Stimulated activated naive CD4-positive, alpha-beta T cell treated with Interleukin-2 at 50 U/mL for 16 hours (primary cell): ENCODE measurements around the gene GPC6.

Source experiments
- DNase-seq: peaks from one replicate; lab custom pipeline; 2025; lab: John Stamatoyannopoulos, UW

Gene GPC6

DNA sequence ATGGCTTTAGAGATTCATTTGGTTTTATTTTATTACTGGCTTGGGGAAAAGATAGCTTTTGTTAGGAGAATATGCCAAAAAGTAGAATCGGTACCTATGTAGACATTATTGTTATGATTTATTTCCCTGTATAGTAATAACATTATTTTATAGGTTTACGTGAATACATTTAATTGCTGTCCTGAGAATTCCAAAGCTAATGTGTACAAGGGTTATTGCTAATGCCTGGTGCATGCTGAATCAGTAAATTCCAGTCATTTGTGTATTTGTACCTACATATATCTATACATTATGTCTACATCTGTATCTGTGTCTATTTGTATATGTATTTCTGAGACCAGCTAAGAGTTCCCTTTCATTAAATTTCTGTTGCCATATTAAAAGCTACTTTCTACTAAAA is 550.9 kb downstream of the GPC6 start:
- DNase-seq = no peak

DNA sequence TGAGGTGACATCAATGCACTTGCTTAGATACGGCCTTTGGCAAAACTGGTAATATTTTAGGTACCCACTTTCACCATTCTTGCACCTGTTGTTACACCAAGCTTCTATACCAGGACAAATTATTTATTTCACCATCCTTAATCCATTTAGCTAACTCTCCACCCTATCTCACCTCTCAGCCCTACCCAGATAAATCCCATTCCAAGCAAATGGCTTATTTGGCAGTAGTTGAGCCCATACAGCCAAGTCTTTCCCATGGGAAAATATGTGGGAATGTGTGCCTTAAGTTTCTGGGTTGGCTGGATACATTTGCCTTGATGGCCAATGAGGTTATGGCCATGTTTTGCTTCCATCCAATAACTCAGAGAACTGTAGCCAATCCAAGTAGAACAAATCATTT is 551.9 kb downstream of the GPC6 start:
- DNase-seq = no peak

DNA sequence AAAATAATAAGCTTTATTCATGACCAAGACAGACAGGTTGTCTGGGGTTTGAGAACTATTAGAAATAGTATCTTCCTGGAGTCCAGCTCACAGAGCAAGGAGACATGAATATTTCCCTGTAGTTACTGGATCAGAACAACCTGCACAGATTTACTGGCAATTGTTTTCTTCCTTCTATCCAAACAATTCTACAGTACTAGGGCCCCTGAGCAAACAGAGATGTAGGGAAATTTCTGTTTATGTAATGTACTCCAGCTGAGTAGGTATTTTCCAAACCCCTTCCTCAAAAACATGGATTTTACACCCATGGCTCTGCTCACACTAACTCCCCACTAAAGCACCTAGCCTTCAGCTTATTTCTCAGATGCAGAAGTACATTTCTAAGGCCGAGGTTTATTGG is 557.6 kb downstream of the GPC6 start:
- DNase-seq = no peak

DNA sequence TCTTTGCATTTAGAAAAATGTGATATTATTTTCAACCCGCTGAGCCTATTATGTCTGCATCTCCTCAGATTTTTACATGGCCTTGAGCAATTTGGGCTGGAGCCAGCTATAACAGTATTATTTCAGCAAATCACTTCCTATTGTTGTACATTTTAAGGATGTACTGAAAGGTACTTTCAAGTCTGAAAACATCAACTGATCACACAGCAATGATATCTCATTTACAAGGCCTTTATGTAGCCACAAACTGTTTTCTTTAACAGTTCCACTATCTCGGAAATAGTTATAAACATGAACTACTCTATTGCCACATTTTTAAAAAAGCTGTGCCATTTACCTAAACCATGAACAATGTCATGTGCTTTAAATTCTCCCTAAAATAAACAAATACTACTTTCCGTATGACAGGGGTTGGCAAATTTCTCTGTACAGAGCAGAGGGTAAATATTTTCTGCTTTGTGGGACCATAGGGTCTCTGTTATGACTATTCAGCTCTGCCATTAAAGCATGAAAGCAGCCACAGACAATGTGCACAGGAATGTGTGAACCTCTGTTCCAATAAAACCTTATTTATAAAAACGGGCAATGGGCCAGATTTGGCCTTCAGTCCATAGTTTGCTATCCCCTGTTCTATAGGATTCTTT is 560.4 kb downstream of the GPC6 start:
- no peak for DNase-seq

DNA sequence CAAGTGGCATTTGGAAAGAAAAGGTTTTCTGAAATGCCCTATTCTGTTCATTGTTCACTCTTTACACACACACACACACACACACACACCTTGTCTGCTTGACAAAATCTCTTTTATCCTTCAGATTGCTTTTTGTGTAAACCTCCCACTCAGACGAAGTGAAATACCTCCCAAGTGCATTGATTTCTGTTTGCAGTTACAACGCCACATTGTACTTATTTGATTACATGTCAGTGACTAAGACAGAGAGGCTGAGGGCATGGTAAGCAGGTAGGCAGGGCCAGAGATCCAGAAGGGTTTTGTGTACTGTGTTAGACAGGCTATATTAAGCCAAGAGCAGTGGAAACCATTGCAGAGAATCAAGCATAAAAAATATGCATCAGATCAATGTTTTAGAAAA is 561.8 kb downstream of the GPC6 start:
- DNase-seq = no peak

DNA sequence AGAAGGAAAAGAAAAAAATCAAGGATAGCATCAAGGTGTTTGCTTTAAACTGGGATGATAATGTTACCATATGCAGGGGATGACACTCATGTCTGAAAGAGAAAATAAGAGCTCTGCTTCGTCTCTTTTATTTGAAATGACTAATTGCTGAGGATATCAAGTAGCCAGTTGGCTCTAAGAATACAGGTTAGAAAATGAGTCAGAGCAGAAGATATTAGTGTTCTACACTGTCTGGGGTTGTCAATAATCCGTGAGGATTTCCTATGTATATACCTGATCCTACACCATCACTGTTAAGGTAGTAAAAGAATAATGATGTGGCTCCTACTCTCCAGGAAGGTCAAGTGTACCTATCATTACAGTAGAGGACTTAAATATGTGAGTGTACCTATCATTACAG is 562.5 kb downstream of the GPC6 start:
- DNase-seq = no peak

DNA sequence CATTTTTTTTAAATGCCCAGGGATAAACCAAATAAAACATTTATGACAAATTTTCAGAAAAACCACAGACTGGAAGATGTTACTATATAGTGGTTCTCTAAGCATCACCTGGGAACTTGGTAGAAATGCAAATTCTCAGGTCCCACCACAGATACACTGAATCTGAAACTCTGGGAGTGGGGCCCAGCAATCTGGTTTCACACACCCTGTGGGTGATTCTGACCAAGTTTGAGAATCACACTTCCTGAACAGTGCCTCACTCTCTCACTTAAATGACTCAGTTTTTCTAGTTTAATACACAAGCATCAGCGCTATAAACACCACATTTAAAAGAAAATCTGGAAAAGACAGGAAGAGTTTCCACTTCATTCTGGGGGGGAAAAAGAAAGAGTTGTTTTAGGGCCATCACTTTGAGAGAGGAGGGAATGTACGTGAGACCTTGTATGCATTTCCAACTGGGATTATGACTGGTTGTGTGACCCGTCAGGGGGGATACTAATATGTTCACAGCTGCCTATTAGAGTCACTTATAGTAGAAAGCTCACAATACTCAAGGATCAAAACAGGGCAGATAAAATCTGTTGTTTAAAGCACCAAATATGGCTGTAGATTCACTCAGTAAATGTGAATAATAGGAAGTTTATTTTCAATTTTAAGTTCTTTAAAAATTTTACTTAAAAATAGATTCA is 567.7 kb downstream of the GPC6 start:
- peak; percentile 43 for DNase-seq

DNA sequence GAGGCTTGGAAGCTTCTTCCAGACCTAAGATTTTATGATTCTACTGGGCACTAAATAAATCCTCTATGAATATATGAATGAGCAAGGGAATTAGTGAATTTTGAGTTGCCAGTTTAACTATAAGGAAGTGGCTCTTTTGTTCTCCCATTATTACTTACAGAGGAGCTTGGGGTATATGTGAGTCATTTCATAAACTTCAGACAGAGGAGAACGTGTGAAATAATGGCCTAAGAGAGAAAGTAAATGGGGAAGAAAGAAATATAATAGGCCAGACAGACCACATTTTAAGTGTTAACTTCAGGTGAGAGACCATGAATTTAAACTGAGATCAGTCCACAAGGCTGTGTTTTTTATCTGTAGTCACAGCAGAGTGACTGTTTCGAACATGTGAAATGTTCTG is 570.9 kb downstream of the GPC6 start:
- no peak for DNase-seq

DNA sequence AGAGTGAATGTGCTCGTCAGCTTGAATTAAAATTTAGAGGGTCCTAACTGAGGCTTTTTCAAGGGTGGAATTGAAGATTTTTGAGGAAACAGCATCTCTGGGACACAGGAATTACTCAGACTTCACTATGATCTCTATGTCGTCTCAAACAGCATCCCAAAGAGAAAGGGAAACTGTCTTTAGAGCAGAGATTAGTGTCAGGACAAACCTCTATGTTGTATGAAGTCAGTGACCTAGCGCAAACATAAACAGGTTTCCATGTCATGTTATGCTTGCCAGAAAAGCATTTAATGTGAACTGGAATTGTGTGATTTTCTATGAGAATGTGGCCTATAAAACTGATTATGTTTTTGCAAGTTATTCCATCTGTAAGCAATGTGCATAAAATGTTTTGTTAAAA is 573.7 kb downstream of the GPC6 start:
- DNase-seq = no peak

DNA sequence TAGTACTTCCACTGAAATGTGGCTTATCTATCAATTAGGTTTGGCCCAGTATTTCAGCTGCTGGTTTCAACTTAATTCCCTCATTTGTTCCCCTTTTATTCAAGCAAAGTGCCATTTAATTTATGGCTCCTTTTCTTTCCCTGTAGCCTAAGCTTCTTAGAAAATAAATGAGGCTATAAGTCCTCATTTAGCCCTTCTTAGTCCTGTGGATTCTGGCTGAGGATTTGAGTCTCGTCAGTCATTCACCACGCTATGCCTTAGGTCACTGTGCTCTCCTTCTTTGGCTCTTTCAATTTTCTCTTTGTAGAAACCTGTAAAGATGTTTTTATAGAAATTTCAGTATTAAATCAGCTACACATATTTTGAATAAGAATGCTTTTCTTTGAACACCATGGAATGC is 579.1 kb downstream of the GPC6 start:
- no peak for DNase-seq

DNA sequence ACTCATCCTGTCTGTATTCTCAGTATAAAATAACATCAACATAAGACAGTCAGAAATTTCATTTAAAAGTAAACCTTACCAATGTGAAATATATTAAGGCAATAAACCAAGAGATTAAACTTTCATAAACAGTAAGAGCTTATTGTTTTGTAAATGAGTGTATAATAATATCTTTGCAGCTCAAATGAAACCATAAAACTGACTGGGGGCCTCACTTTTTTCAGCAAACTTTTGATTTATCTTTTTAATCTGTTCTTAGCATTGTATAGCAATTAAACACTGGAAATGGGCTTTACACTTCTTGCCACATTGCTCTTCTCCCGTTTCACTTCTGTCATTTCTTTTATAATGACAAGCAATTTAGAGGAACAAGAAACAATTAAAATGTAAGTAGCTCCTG is 580.3 kb downstream of the GPC6 start:
- DNase-seq = no peak

DNA sequence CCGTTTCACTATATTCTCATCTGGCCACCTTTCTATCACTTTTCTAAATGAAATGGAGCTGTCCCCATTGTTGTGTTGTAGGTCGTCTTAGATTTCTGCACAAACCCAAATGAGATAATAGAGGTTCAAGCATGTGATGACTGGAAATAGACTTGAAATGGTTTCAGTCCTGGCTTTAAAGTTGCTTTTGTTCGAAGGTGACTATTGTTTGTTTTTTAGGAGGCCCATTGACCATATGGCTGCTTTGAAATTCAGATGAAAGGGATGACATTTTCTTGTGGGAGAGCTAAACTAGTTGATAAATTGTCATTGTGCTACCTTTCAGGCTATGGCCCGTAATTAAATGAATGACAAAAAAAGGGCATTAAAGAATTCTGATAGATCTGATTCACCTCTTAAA is 583.7 kb downstream of the GPC6 start:
- DNase-seq = no peak

DNA sequence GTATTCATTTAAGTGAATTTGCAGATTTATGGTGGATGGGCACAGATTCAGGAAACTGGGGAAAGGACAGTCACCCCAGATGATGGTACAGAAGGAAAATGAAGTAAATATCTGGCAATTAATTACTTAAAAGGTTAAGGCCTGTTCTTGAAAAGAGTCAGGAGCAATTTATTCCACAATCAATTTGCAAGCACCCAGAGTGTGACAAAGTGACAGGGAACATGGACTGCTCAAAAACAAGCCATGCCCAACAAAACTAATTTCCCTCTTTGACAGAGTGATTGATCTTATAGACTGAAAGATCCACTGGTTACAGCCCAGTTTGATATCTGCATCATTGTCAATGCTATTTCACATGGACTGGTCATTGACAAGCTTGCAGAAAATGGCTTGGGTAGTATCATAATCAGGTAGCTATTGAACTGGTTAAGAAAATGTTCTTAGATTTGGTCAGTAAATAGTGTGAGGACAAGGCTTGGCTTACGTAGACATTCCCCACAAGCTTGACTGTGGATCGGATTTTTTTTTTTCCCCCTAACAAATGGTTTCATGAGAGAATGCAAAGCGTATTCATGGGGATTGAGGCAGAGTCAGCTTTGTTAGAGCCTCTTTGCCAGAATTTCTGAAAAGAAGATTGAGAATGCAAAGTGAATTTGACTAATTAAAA is 584.6 kb downstream of the GPC6 start:
- no peak for DNase-seq

DNA sequence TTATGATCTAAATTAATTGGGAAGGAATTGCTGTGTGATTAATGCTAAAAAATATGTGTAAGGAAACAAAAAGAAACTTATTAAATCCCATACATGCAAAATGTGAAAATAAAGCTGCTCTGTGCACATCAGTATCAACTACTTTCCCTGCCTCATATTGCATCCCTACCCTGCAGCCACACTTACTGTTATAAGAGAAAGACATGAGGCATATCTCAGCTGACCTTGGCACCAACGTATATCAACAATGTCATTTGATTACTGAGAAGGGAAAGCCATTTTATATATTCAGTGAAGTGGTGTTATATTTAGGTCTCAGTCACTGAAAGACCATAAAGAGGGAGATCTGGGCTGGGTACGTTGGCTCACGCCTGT is 585.1 kb downstream of the GPC6 start:
- no peak for DNase-seq

DNA sequence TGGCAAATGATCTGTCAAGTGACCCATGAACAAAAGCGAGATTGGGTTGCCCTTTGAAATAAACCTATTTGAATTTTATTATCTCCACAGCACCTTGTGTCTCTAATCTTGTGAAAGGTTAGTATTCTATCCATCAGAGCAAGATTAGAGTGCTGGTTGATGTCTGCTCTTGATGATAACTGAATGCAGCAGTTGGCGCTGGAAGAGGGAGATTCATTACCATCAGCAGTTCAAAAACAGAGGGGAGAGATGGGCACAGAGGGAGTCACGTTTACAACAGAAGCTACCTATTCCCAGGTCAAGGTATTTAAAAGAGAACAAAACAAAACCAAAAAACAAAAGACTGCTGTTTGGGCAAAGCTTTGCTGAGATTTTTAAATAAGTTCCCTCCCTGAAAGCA is 588.1 kb downstream of the GPC6 start:
- DNase-seq = no peak

DNA sequence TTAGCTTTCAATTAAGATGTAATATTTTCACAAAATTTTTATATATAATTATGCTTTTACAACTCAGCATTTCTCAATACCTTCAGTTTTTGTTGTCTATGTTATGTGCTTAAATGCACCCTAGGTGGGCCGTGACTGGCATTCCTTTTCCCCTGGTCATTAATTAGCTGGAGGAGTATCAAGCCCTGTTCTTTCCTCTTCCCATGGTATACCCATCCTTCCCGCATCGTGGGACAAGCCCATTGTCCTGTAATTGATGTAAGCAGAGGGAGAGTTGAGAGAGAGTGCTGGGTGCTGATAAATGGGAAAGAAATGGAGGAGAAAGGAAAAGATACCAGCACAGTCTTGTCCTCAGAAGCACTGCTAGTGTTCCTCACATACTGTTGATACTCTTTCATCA is 591.7 kb downstream of the GPC6 start:
- DNase-seq = no peak

DNA sequence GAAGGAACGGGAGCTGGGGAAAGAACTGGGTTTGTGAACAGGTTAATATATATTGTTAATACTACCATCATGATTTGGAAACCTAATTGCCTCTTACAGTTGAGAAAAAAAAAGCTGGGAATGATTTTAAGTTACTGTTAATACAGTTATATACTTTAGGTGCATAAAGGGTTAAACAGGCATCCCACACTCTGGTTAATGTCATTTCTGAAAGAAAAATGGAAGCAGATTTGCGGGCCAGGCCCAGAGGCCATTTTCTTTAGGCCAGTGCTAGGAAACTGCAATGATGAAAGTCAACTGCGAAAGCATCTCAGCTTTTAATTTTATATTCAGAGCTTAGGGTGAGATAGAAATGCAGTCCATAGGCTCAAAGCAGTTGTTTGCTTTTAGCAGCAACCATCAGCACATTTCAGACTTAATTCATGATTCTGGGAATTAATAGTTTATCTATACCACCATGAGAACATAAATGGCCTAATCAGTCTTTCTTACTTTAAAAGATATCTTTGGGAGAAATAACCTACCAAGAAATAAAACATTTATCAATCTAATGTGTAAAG is 592.8 kb downstream of the GPC6 start:
- no peak for DNase-seq

DNA sequence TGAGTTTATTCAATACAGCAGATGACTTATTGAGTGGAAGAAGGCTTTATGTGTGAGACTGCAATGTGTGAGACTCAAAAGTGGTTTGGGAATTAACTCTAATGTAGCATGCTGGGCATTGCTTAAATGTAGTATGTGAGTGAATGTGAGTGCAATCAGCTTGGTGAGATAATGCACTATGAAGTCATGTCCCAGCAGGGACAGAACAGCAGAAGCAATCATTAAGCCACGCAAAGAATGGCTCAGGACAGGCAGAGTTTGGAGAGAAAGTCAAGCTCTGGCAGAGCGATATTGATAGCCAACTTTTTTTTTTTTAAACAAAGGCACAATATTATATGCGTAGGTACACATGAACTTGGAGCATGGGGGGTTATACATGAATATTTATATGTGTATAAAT is 597.7 kb downstream of the GPC6 start:
- no peak for DNase-seq

DNA sequence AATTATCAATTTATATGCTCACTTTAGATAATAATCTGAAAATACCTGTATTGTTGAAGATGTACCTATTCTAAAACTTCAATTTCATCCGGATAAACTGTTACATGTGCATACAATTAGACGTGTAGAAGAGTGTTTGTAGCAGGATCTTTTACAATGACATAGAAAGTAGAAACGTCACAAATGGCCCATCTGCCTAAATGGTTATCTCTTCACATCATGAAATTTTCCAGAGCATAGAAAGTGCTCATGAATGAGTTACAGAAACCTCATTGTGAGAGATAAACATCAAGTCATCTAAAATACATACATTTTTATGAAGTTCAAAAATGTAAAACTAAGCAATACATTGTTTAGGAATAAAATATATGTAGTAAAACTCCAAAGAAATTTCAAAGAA is 607.4 kb downstream of the GPC6 start:
- DNase-seq = no peak

DNA sequence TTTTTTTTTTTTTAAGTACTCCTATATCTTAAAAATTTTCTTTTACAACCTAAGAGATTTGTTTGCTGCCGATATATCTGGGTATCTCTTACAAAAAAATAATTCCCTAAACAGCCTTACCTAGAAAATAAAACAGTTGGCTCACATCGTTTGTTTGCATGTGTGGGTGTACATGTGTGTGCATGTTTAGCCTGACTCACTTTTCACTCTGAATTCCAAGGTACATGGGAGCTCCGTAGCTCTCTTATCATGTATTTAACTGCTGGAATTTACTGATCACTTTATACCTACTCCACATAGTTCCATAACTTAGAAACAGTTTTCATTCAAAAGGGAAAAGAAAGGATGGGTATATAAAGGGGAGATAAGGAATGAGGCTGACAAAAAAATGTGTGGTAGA is 616.5 kb downstream of the GPC6 start:
- no peak for DNase-seq

DNA sequence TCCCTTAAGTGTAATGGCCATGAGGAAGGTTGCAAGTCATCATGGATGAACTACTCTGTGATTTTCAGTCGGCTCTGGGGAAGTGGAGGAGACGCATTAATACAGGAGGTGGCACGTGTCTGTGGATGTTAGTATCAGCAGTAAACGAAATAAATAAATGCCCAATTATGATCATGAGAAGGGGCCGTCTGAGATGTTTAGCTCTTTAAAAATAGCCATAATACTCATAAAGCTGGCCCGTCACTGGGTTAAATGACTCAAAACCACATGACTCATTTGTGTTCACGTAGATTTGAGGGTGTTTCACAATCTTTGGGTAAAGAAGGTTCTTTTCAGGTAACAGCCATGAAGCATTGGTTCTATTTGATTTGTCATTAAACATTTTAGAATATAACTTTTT is 620.6 kb downstream of the GPC6 start:
- no peak for DNase-seq

DNA sequence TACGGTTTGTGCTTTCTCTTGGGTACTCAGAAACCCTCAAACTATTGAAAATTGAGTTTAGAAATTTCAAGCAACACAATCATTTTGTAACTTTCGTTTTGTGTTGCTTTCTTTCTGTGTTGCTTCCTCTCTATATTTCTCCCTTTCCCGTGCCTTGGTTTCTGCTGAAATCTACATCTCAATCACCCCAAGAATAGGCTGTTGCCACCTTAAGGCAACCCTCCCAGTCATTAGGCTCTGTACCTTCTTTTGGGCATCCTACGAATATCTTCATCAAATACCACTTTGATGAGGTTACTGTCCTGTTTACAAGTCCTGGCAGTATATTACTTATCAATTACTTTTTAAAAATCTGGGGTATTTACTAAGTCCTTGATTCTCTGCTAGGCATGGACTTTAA is 621.6 kb downstream of the GPC6 start:
- DNase-seq = no peak

DNA sequence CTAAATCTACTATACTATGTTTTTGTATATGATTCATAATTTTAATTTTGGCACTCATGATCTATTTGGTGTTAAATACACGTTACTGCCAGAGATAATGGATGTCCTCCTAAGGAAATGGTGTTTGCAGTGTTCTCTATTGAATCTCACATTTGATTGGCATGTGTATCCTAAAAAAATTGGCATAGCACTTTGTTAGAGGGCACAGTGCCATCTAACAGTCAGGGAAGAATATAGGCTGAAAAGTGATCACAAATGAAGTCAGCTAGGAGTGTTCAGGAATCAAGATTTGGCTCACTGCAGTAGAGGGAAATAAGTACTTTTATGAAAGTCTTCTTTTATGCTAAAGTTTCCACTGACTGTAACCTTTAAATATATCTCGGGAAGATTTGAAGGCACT is 624.6 kb downstream of the GPC6 start:
- DNase-seq = no peak
